Measurements from ENCODE around the gene PSMD12. TPM values are rescaled to one million over a fixed set of nuclear protein-coding genes. Genes with fewer than 3 reads are reported as not detected.

Gene PSMD12
- total and polyA plus RNA-seq, 9 of the 15 experiments (the other 6 are each of a cell fraction or from before 2014, with no cell fraction given): 36.6 to 150 (median 65.5) TPM

DNA sequence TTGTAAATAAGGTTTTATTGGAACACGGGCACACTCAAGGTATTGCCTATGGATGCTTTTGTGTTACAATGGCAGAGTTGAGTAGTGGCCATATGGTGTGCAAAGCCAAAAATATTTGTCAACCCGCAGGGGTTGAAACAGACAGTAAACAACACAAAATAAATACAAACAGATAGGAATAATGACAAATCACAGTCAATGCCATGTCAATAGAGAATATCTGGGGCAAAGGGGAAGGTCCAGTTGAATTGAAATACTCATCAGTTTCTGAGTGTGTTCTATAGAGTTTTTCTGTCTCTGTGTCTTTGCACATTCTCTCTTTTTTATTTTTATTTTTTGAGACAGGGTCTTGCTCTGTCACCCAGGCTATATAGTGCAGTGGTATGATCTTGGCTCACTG, 48.2 kb upstream of the PSMD12 start:
- peaks cover 14 to 38% of the 10 kb centered on the region in 2 experiments; a peak in 4 of 5 replicates for H3K27me3 ChIP-seq (ENCODE audit: control insufficient read depth in 2 of 2, insufficient read depth in 2 of 2, low read length in 2 of 2)
- no TSS peak for BruUV-seq (replicated peaks)
- H3K79me2 ChIP-seq (ENCODE audit: control insufficient read depth, insufficient read depth, low read length): no peaks in the 10 kb centered on the region
- no peak overlapping the region for H2AFZ ChIP-seq (ENCODE audit: low read depth, low read length)
- ChIA-PET CTCF (ENCODE audit: low intra/inter-chr PET ratio) (no interaction called here), POLR2A (no interaction called here)
- no peak overlapping the region for H3K4me2 ChIP-seq (ENCODE audit: insufficient read depth, low read length)
- ATAC-seq (no peak), DNase-seq (ENCODE audit: extremely low read depth in 1 of 4, low spot score in 3 of 4) (no peak), FAIRE-seq (no peak)
- in situ Hi-C loops (cut with MboI) (no loop called here), intact Hi-C loops (cut with micrococcal nuclease) (no loop called here)
- no peak for TF ChIP-seq NFE2 (IDR thresholded peaks at IDR 0.05; ENCODE audit: low read depth)
- TF ChIP-seq ZC3H4 (CRISPR knock-in tag; IDR thresholded peaks at IDR 0.05; ENCODE audit: borderline replicate concordance): no peak
- no peak for TF ChIP-seq ZNF583 (CRISPR knock-in tag; IDR thresholded peaks at IDR 0.05)
- TF ChIP-seq, protein P1, sequence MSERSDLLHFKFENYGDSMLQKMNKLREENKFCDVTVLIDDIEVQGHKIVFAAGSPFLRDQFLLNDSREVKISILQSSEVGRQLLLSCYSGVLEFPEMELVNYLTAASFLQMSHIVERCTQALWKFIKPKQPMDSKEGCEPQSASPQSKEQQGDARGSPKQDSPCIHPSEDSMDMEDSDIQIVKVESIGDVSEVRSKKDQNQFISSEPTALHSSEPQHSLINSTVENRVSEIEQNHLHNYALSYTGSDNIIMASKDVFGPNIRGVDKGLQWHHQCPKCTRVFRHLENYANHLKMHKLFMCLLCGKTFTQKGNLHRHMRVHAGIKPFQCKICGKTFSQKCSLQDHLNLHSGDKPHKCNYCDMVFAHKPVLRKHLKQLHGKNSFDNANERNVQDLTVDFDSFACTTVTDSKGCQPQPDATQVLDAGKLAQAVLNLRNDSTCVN (CRISPR knock-in tag; IDR thresholded peaks at IDR 0.05): no peak
- H3K36me3 ChIP-seq (ENCODE audit: control insufficient read depth, insufficient read depth, low read length): no peaks in the 10 kb centered on the region
- H3K27ac ChIP-seq (ENCODE audit: extremely low read depth, low read depth, low read length): no peak overlapping the region
- H4K20me1 ChIP-seq (replicated peaks; ENCODE audit: control insufficient read depth, insufficient read depth, low read length): no peaks in the 10 kb centered on the region
- H3K4me1 ChIP-seq (replicated peaks in 1 of 2; ENCODE audit: control insufficient read depth in 2 of 2, insufficient read depth in 2 of 2, low read length in 2 of 2): no peaks in the 10 kb centered on the region
- no peaks in the 10 kb centered on the region for H3K9me3 ChIP-seq (replicated peaks; ENCODE audit: control insufficient read depth, insufficient read depth, low read depth, low read length)
- WGBS (ENCODE audit: insufficient coverage, low coverage, missing lambda C conversion rate): 6% methylated on average over 2 of the region's 2 CpGs
- H3K4me3 ChIP-seq: no peak overlapping the region
- H3K9ac ChIP-seq (ENCODE audit: insufficient read depth in 1 of 2, low read depth in 2 of 2, low read length in 2 of 2): no peak overlapping the region
- H3K9me1 ChIP-seq (ENCODE audit: control insufficient read depth, insufficient read depth, low read length): no peaks in the 10 kb centered on the region

DNA sequence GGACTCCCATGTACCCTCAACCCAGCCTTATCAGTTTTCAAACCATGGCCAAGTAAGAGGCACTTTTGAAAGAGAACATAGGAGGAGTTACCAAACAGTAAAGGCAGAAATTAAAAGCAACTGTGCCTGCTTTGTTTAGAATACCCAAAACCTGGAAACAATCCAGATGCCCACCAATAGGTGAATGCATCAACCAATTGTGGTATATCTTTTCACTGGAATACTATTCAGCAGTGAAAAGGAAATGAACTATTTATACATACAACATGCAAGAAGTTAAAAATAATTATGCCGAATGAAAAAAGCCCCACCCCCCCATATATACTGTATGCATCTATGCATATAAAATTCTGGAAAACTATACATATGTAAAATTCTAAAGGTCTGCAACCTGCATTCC, 47.8 kb upstream of the PSMD12 start:
- in situ Hi-C loops (cut with MboI): no loop called here
- Histone ChIP-seq H3K4me2 (ENCODE audit: insufficient read depth, low read length) (no peak overlapping the region), H4K20me1 (replicated peaks; ENCODE audit: control insufficient read depth, insufficient read depth, low read length) (no peaks in the 10 kb centered on the region), H2AFZ (ENCODE audit: low read depth, low read length) (no peak overlapping the region), H3K79me2 (ENCODE audit: control insufficient read depth, insufficient read depth, low read length) (no peaks in the 10 kb centered on the region), H3K4me1 (replicated peaks in 1 of 2; ENCODE audit: control insufficient read depth in 2 of 2, insufficient read depth in 2 of 2, low read length in 2 of 2) (no peaks in the 10 kb centered on the region), H3K36me3 (ENCODE audit: control insufficient read depth, insufficient read depth, low read length) (no peaks in the 10 kb centered on the region), H3K9ac (ENCODE audit: insufficient read depth in 1 of 2, low read depth in 2 of 2, low read length in 2 of 2) (no peak overlapping the region), H3K4me3 (no peak overlapping the region), H3K27me3 (ENCODE audit: control insufficient read depth in 2 of 2, insufficient read depth in 2 of 2, low read length in 2 of 2) (peaks cover 11 to 35% of the 10 kb centered on the region in 2 experiments; a peak in 4 of 5 replicates), H3K9me1 (ENCODE audit: control insufficient read depth, insufficient read depth, low read length) (no peaks in the 10 kb centered on the region), H3K27ac (ENCODE audit: extremely low read depth, low read depth, low read length) (no peak overlapping the region), H3K9me3 (replicated peaks; ENCODE audit: control insufficient read depth, insufficient read depth, low read depth, low read length) (no peaks in the 10 kb centered on the region)
- ChIA-PET CTCF (ENCODE audit: low intra/inter-chr PET ratio) (no interaction called here), POLR2A (no interaction called here)
- intact Hi-C loops (cut with micrococcal nuclease): no loop called here
- 0% methylated on average over 1 of the region's 1 CpG for WGBS (ENCODE audit: insufficient coverage, low coverage, missing lambda C conversion rate)
- no peak for ATAC-seq
- no peak for DNase-seq (ENCODE audit: extremely low read depth in 1 of 4, low spot score in 3 of 4)
- TF ChIP-seq RBM25 (IDR thresholded peaks at IDR 0.05; ENCODE audit: low read depth, low read length, severe bottlenecking): peak; percentile 25
- peak; percentile 62 for TF ChIP-seq ZNF146 (CRISPR knock-in tag; IDR thresholded peaks at IDR 0.05; ENCODE audit: unreplicated experiment)
- TF ChIP-seq OTX1 (CRISPR knock-in tag; IDR thresholded peaks at IDR 0.05): no peak
- no peak for FAIRE-seq
- no TSS peak for BruUV-seq (replicated peaks)

Measured in K562 (cell line).